GM19238 (cell line): ENCODE data around the gene PAPSS2.
"Not testable (repeated sequence)": the region's sequence is repeated elsewhere in the genome, so short reads cannot be mapped to it uniquely, and the experiment has no call there.

ENCODE experiments used
- DNase-seq: peaks from one replicate; pipeline ENCODE4 v3.0.0; 2011; ENCODE audit warnings: low spot score; ENCODE audit not compliant: insufficient read length

The PAPSS2 gene

GRCh38 chr10:87703771-87704170 is 44.1 kb downstream of the PAPSS2 start:
- no peak for DNase-seq

GRCh38 chr10:87705339-87705738 is 45.7 kb downstream of the PAPSS2 start:
- DNase-seq, result no peak

GRCh38 chr10:87706731-87707130 is 47.1 kb downstream of the PAPSS2 start:
- no peak for DNase-seq

- DNase-seq, result no peak
Observed at GRCh38 chr10:87707254-87707653, 47.6 kb downstream of the PAPSS2 start.

GRCh38 chr10:87712913-87713616 is 53.4 kb downstream of the PAPSS2 start:
- no peak for DNase-seq

- no peak for DNase-seq
Observed at GRCh38 chr10:87713707-87714106, 54.0 kb downstream of the PAPSS2 start.

- no peak for DNase-seq
Observed at GRCh38 chr10:87715552-87716347, 56.1 kb downstream of the PAPSS2 start.

- no peak for DNase-seq
Observed at GRCh38 chr10:87716348-87716670, 56.6 kb downstream of the PAPSS2 start.

- no peak for DNase-seq
Observed at GRCh38 chr10:87720665-87721064, 61.0 kb downstream of the PAPSS2 start.

- no peak for DNase-seq
Observed at GRCh38 chr10:87721781-87722180, 62.1 kb downstream of the PAPSS2 start.

GRCh38 chr10:87722716-87723115 is 63.0 kb downstream of the PAPSS2 start:
- DNase-seq, result no peak

- no peak for DNase-seq
Observed at GRCh38 chr10:87723500-87723899, 63.8 kb downstream of the PAPSS2 start.

- DNase-seq, result no peak
Observed at GRCh38 chr10:87724789-87725188, 65.1 kb downstream of the PAPSS2 start.

GRCh38 chr10:87729940-87730339 is 70.3 kb downstream of the PAPSS2 start:
- no peak for DNase-seq

- no peak for DNase-seq
Observed at GRCh38 chr10:87733081-87733480, 73.4 kb downstream of the PAPSS2 start.

GRCh38 chr10:87734987-87735827 is 75.5 kb downstream of the PAPSS2 start:
- DNase-seq, result peak; percentile 11

GRCh38 chr10:87738253-87738652 is 78.6 kb downstream of the PAPSS2 start:
- DNase-seq, result not testable (repeated sequence)

GRCh38 chr10:87739703-87740102 is 80.0 kb downstream of the PAPSS2 start:
- DNase-seq, result no peak

- no peak for DNase-seq
Observed at GRCh38 chr10:87740254-87740655, 80.6 kb downstream of the PAPSS2 start.

- not testable (repeated sequence) for DNase-seq
Observed at GRCh38 chr10:87742992-87743610, 83.4 kb downstream of the PAPSS2 start.

GRCh38 chr10:87744606-87745005 is 84.9 kb downstream of the PAPSS2 start:
- DNase-seq, result no peak

- DNase-seq, result no peak
Observed at GRCh38 chr10:87746911-87747310, 87.2 kb downstream of the PAPSS2 start.
